ENCODE data around the gene PSMD1.
A peak's percentile ranks its signal among the peaks of the same experiment; 100 is the strongest.
"Not testable (repeated sequence)": the region's sequence is repeated elsewhere in the genome, so short reads cannot be mapped to it uniquely, and the experiment has no call there.

Gene PSMD1

DNA sequence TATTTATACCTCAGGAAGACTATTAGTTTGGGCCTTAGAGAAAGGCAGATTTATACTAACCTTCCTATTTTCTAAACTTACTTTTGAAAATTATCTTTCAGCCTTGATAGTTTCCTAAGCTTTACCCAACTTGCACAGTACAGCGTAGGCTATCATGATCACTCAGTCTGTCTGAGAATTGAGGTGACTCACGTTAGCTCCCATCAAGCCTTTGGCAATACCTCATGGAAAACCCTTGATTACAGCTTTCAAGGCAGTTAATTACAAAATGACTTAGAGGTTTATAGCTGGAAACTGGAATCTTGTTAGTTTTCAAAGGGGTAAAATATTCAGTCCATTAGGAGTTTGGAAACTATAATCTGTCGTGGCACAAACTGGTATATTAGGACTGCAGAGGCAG lies 115.4 kb downstream of the PSMD1 start:
- no peak overlapping the region for H3K4me3 ChIP-seq (ENCODE audit: low read depth, low read length)
- DNase-seq = no peak
- no peaks in the 10 kb centered on the region for H3K9me3 ChIP-seq
- H3K36me3 ChIP-seq = peaks cover 58% of the 10 kb centered on the region
- no peaks in the 10 kb centered on the region for H3K27me3 ChIP-seq
- H3K4me1 ChIP-seq = peaks cover 37% of the 10 kb centered on the region
- TF ChIP-seq, protein P1, sequence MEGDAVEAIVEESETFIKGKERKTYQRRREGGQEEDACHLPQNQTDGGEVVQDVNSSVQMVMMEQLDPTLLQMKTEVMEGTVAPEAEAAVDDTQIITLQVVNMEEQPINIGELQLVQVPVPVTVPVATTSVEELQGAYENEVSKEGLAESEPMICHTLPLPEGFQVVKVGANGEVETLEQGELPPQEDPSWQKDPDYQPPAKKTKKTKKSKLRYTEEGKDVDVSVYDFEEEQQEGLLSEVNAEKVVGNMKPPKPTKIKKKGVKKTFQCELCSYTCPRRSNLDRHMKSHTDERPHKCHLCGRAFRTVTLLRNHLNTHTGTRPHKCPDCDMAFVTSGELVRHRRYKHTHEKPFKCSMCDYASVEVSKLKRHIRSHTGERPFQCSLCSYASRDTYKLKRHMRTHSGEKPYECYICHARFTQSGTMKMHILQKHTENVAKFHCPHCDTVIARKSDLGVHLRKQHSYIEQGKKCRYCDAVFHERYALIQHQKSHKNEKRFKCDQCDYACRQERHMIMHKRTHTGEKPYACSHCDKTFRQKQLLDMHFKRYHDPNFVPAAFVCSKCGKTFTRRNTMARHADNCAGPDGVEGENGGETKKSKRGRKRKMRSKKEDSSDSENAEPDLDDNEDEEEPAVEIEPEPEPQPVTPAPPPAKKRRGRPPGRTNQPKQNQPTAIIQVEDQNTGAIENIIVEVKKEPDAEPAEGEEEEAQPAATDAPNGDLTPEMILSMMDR (IDR thresholded peaks at IDR 0.05; ENCODE audit: low read depth, low read length) = no peak

DNA sequence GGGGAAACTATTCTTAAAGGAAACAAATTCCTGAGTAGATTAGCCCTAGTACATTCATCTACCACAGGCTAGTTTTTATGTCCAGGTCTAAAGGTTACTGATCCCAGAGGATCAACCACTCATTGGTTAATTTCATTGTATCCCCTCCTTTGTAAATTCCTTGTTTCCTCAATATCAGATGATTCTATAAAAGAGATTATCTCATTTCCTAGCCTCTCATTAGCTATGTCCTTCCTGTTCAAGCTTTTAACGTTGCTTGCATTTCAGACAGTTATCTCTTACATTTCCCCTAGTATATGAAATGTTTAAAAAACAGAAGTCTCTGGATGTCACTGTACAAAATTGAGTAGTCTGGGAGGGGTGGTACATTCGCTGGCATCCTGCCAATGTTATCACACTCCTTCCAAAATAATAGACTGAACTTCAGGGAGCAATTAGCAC lies 117.6 kb downstream of the PSMD1 start:
- peaks cover 28% of the 10 kb centered on the region for H3K4me1 ChIP-seq
- H3K36me3 ChIP-seq = peaks cover 44% of the 10 kb centered on the region
- no peaks in the 10 kb centered on the region for H3K27me3 ChIP-seq
- TF ChIP-seq, protein P1 (IDR thresholded peaks at IDR 0.05; ENCODE audit: low read depth, low read length) = no peak
- no peak overlapping the region for H3K4me3 ChIP-seq (ENCODE audit: low read depth, low read length)
- DNase-seq = no peak
- no peaks in the 10 kb centered on the region; the same call in 1 of the 2 replicates for H3K9me3 ChIP-seq

DNA sequence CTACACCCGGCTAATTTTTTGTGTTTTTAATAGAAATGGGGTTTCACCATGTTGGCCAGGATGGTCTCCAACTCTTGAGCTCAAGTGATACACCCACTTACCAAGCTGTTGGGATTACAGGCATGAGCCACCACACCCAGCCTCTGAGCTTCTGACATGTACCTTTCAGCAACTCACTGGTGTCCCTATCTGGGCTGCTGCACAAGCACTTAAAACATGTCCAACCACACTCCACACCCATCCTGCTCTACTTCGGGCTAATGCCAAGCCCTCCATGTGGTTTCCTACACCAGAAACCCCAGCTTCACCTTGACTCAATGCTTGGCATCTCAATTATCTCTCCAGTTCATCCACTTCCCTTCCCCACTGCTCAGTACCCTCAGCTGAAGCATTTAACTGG lies 119.4 kb downstream of the PSMD1 start:
- Histone ChIP-seq H3K4me1 (peaks cover 20% of the 10 kb centered on the region), H3K4me3 (ENCODE audit: low read depth, low read length) (no peak overlapping the region), H3K27me3 (no peaks in the 10 kb centered on the region), H3K9me3 (no peaks in the 10 kb centered on the region; the same call in 1 of the 2 replicates), H3K36me3 (peaks cover 33% of the 10 kb centered on the region)
- no peak for DNase-seq
- TF ChIP-seq, protein P1 (IDR thresholded peaks at IDR 0.05; ENCODE audit: low read depth, low read length) = no peak

DNA sequence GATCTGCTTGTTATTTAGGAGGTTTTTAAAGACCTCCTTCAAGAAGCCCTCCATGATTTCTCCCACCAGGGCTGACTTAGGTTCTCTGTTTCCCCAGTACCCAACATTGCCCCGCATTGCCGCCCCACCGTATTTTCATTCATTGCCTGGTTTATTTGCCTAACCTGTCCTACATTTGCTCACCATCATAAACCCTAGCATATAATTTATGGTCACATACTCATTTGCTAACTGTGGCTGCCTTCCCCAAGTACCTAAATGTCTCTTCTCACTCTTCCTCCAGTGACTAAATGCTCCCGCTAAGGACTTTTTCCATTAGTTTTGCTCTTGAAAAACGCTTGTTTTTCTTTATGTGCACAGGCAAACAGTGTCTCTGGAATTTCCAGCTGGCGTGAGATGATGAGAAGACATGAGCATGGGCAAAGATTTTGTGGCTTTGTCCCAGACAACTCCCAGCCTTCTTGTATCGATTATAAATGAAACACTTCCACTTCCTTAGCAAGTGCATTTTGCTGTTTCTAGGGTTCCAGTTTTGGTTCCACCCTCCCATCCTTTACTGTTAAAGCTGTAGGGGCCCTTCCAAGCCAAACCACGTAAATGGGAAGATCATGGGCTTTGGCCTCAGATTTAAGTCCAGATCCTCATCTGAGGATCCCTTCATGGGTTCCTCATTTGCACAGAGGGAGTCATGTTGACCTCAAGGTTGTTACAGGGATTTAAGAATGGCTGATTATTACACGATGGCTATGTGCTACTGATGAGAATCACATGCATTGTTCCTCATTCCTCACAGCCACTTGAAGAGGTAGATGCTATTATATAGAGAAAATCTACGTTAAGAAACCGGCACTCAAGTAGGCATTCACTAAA lies 120.7 kb downstream of the PSMD1 start:
- H3K36me3 ChIP-seq = peaks cover 20% of the 10 kb centered on the region
- no peaks in the 10 kb centered on the region; the same call in 1 of the 2 replicates for H3K9me3 ChIP-seq
- TF ChIP-seq, protein P1 (IDR thresholded peaks at IDR 0.05; ENCODE audit: low read depth, low read length) = no peak
- H3K4me1 ChIP-seq = peaks cover 25% of the 10 kb centered on the region
- no peaks in the 10 kb centered on the region for H3K27me3 ChIP-seq
- DNase-seq = no peak
- H3K4me3 ChIP-seq (ENCODE audit: low read depth, low read length) = no peak overlapping the region

DNA sequence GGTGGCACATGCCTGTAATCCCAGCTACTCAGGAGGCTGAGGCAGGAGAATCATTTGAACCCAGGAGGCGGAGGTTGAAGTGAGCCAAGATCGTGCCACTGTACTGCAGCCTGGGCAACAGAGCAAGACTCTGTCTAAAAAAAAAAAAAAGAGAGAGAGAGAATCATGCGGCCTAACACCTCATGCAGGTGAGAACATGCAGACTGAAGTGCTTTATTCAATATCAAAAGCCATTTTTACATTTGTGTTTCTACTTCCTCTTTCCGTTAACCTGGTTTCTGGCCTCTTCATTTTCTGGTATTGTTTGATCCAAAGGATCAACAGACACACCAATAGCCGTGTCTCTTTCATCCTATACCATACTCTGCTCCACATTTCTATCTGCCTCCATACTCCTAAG lies 122.1 kb downstream of the PSMD1 start:
- not testable (repeated sequence) for H3K27me3 ChIP-seq; DNase-seq; H3K4me3 ChIP-seq (ENCODE audit: low read depth, low read length); H3K9me3 ChIP-seq
- H3K4me1 ChIP-seq = peaks cover 28% of the 10 kb centered on the region
- H3K36me3 ChIP-seq = peaks cover 15% of the 10 kb centered on the region

DNA sequence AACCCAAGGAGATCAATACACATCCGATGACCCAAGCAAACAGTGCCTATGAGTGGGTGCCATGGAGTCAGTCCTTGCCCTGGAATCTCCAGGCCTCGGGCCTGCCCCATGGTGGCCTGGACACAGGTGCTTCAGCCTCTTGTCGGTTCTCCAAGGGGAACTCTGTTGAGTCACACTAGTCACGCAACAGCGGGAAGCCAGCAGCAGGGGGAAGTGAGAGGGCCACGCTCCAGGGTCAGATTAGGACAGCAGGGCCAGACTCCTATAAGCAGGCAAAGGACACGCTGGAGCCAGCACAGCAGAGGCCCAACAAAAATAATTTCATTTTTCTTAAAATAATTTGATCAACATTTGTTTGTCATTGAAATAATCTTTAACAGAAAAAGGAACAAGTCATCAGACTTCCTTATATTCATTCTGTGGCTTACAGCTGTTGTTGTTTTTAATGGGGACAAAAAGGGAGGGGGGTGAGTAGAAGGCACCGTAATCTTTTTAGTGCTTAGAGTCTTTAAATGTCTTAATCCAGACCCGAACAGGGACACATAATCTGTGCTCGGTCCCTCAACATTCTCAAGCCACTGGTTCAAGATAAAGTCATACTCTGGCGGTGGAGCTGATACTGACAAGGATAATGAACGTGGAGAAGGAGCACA lies 125.3 kb downstream of the PSMD1 start:
- Histone ChIP-seq H3K9me3 (no peaks in the 10 kb centered on the region; the same call in 1 of the 2 replicates), H3K4me3 (ENCODE audit: low read depth, low read length) (peak overlapping the region; percentile 6; the same call in 1 of the 2 replicates), H3K27me3 (no peaks in the 10 kb centered on the region), H3K36me3 (no peaks in the 10 kb centered on the region), H3K4me1 (peaks cover 20% of the 10 kb centered on the region)
- TF ChIP-seq, protein P1 (IDR thresholded peaks at IDR 0.05; ENCODE audit: low read depth, low read length) = 0 out of 2 replicates have a peak, but pooled peaks have one; percentile 11
- peak; percentile 74 for DNase-seq
